GM12878 (cell line): Measurements from ENCODE around the gene ZNF81. TPM values are rescaled to one million over a fixed set of nuclear protein-coding genes. Genes with fewer than 3 reads are reported as not detected.

Experiments
- ATF3 ChIP-seq: IDR thresholded peaks from 2 replicates; pipeline ENCODE4 v1.6.1; 2011; ENCODE audit warnings: low read depth, mild to moderate bottlenecking, low read length, moderate library complexity, borderline replicate concordance; ENCODE audit errors: extremely low read depth
- CREB1 ChIP-seq: IDR thresholded peaks from 2 replicates; pipeline ENCODE4 v1.6.1; 2012; ENCODE audit warnings: low read depth, mild to moderate bottlenecking, inconsistent platforms
- CTCF ChIP-seq, 3 experiments: IDR thresholded peaks in 2 of 3; conservative IDR thresholded peaks in 1 of 3; 2 replicates each; pipeline ENCODE4 v1.5.1; 2011; ENCODE audit warnings: low read depth in 3 of 3, low read length in 3 of 3, mild to moderate bottlenecking in 3 of 3, control low read depth in 2 of 3, moderate library complexity in 2 of 3, inconsistent platforms in 1 of 3, mixed read lengths in 1 of 3; ENCODE audit not compliant: control insufficient read depth in 2 of 3, insufficient read depth in 1 of 3; ENCODE audit errors: extremely low read depth in 1 of 3
- GABPA ChIP-seq: IDR thresholded peaks from 2 replicates; pipeline ENCODE4 v1.6.1; 2014; ENCODE audit warnings: antibody characterized with exemption, low read depth, mild to moderate bottlenecking, inconsistent platforms
- IKZF1 ChIP-seq: fragments of 450-650 bp; conservative IDR thresholded peaks from 2 replicates; pipeline ENCODE4 v1.6.1; 2017; ENCODE audit warnings: antibody characterized with exemption, mild to moderate bottlenecking
- MXI1 ChIP-seq: fragments of 150-350 bp; IDR thresholded peaks from 2 replicates; pipeline ENCODE4 v1.6.1; 2011; ENCODE audit warnings: low read depth, mild to moderate bottlenecking, inconsistent platforms, low read length, improper control_type of control experiment
- RAD51 ChIP-seq: fragments of 450-650 bp; IDR thresholded peaks from 2 replicates; pipeline ENCODE4 v1.6.1; 2016; ENCODE audit warnings: moderate library complexity, mild to moderate bottlenecking, inconsistent platforms
- RELB ChIP-seq: fragments of 450-650 bp; IDR thresholded peaks from 2 replicates; pipeline ENCODE4 v1.6.1; 2017; ENCODE audit warnings: low read depth, mild to moderate bottlenecking, moderate library complexity
- SKIL ChIP-seq: fragments of 450-650 bp; IDR thresholded peaks from 2 replicates; pipeline ENCODE4 v1.6.1; 2017; ENCODE audit warnings: mild to moderate bottlenecking, low read depth, inconsistent platforms; ENCODE audit not compliant: poor library complexity, severe bottlenecking
- SMAD5 ChIP-seq: IDR thresholded peaks from 2 replicates; pipeline ENCODE4 v1.6.1; 2016; ENCODE audit warnings: antibody characterized with exemption, low read depth
- SPI1 ChIP-seq: IDR thresholded peaks from 2 replicates; pipeline ENCODE4 v1.6.1; 2011; ENCODE audit warnings: low read depth, mild to moderate bottlenecking, low read length, moderate library complexity, borderline replicate concordance; ENCODE audit not compliant: insufficient read depth
- USF1 ChIP-seq: IDR thresholded peaks from 2 replicates; pipeline ENCODE4 v1.6.1; 2011; ENCODE audit warnings: borderline replicate concordance, low read depth, mild to moderate bottlenecking, moderate library complexity, mixed read lengths, low read length; ENCODE audit not compliant: insufficient read depth; ENCODE audit errors: extremely low read length
- USF2 ChIP-seq: IDR thresholded peaks from 2 replicates; pipeline ENCODE4 v1.6.1; 2011; ENCODE audit warnings: low read depth, low read length, improper control_type of control experiment, borderline replicate concordance
- YY1 ChIP-seq: IDR thresholded peaks from 2 replicates; pipeline ENCODE4 v1.6.1; 2011; ENCODE audit warnings: low read depth, mild to moderate bottlenecking, low read length
- ZBTB4 ChIP-seq: fragments of 450-650 bp; formaldehyde crosslinking; IDR thresholded peaks from 2 replicates; pipeline ENCODE4 v1.4.0; 2022; ENCODE audit warnings: mild to moderate bottlenecking, moderate library complexity
- polyA plus RNA-seq, 11 experiments: library from polyadenylated mRNA; depleted of rRNA in 4 of 11; unstranded in 6 of 11; stranded (reverse) in 5 of 11; fragments of >200 nt; fragmentation: Nextera tagmentation in 4 of 11; fragmentation: Illumina TruSeq in 1 of 11; extraction: Ambion mirVana in 4 of 11; extraction: Trizol in 1 of 11; gene quantifications; 1 replicate in 1 of 11; 2 replicates in 10 of 11; pipeline versions ENCODE4 v1.2.1 to v1.2.3, GENCODE V29; 2011 to 2016; ENCODE audit warnings: inconsistent platforms in 2 of 11, missing spikeins in 2 of 11, low read depth in 1 of 11
- total RNA-seq, 4 experiments: library from RNA; depleted of rRNA in 3 of 4; stranded (reverse); fragments of >200 nt in 3 of 4; fragmentation: Illumina TruSeq in 1 of 4; extraction: Trizol in 1 of 4; gene quantifications; 2 replicates each; pipeline versions ENCODE4 v1.2.1 to v1.2.3, GENCODE V29; 2013 to 2021

Gene ZNF81
- total and polyA plus RNA-seq, 10 of the 15 experiments (the other 5 are each of a cell fraction or from before 2014, with no cell fraction given) = 3.4 to 7.2 (median 4.4) TPM

GRCh38 chrX:47836164-47837072, at the start of gene ZNF81 (continued):
- no peak for TF ChIP-seq ATF3
- peak; percentile 77 for TF ChIP-seq IKZF1
- peak; percentile 99 for TF ChIP-seq YY1
- peak; percentile 34; the same call in 1 of the 2 replicates for TF ChIP-seq SPI1
- TF ChIP-seq CTCF (IDR thresholded peaks at IDR 0.05 in 2 of 3, conservative IDR thresholded peaks at IDR 0.05 in 1 of 3; ENCODE audit: control insufficient read depth in 2 of 3, extremely low read depth in 1 of 3, insufficient read depth in 1 of 3, low read depth in 3 of 3, low read length in 3 of 3) = no peak
- peak; percentile 63 for TF ChIP-seq RAD51
- TF ChIP-seq CREB1 = peak; percentile 42; the same call in 1 of the 2 replicates
- TF ChIP-seq USF1 = peak; percentile 50
- TF ChIP-seq ZBTB4 (CRISPR knock-in tag) = no peak
- TF ChIP-seq SMAD5 = peak; percentile 19; the same call in 1 of the 2 replicates
- peak; percentile 55; the same call in 1 of the 2 replicates for TF ChIP-seq MXI1
- TF ChIP-seq RELB = peak; percentile 51; the same call in 1 of the 2 replicates
- TF ChIP-seq USF2 = peak; percentile 40; the same call in 1 of the 2 replicates
- 0 out of 2 replicates have a peak, but pooled peaks have one; percentile 26 for TF ChIP-seq GABPA
- TF ChIP-seq SKIL = no peak
